HUES6 (cell line): Measurements from ENCODE around the gene FTCDNL1.

Source experiments
- H3K27ac ChIP-seq: 2 replicates; pipeline ENCODE4 v1.7.0; 2013; ENCODE audit warnings: low read depth, mild to moderate bottlenecking, low read length, inconsistent platforms
- H3K27me3 ChIP-seq: 2 replicates; pipeline ENCODE4 v1.6.1; 2013; ENCODE audit warnings: low read length; ENCODE audit not compliant: control insufficient read depth, insufficient read depth
- H3K36me3 ChIP-seq: 2 replicates; pipeline ENCODE4 v1.6.1; 2013; ENCODE audit warnings: low read length; ENCODE audit not compliant: control insufficient read depth, insufficient read depth
- H3K4me1 ChIP-seq: 2 replicates; pipeline ENCODE4 v1.6.1; 2013; ENCODE audit warnings: low read length; ENCODE audit not compliant: control insufficient read depth, insufficient read depth
- H3K4me3 ChIP-seq: 2 replicates; pipeline ENCODE4 v1.5.1; 2013; ENCODE audit warnings: low read depth, low read length
- H3K9ac ChIP-seq: one replicate; pipeline ENCODE4 v1.6.1; 2013; ENCODE audit warnings: mild to moderate bottlenecking, low read length
- H3K9me3 ChIP-seq: 2 replicates; pipeline ENCODE4 v1.6.1; 2013; ENCODE audit warnings: low read depth, low read length; ENCODE audit not compliant: control insufficient read depth, insufficient read depth

The FTCDNL1 gene

DNA sequence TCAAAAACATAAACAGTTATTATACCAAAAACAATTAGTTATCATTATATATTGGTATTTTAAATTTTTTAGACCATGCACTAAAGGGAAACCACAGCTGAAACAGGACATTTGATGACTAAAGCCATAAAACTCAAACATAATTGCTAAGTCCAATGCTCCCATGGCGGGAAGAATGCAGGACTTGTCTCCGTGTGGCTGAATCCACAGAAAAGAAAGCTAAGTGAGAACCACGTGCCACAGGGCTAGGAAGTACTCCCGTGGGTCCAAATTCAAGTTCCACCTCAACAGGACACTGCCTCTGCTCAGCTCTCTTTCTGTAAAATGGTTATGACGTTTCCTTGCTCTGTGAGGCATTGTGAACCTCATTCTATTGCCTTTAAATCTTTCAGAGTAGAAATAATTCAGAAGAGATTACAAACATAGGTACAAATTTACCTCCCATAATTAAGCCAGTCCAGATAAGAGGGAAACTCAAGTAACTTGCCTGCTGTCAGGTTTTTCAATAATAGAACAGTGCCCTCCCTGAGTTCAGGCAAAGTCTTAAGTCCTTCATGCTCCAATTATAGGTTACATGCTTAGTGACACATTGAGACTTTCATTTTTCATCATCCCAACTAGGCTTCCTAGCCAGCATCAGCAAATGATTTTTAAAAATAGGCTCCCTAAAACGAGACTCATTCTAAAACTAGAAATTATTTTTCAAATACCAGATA lies 36.7 kb downstream of the FTCDNL1 start:
- Histone ChIP-seq H3K9ac (no peak overlapping the region), H3K27ac (no peak overlapping the region), H3K4me3 (no peak overlapping the region), H3K36me3 (no peaks in the 10 kb centered on the region), H3K27me3 (no peaks in the 10 kb centered on the region), H3K9me3 (no peaks in the 10 kb centered on the region), H3K4me1 (peaks cover 13% of the 10 kb centered on the region)

DNA sequence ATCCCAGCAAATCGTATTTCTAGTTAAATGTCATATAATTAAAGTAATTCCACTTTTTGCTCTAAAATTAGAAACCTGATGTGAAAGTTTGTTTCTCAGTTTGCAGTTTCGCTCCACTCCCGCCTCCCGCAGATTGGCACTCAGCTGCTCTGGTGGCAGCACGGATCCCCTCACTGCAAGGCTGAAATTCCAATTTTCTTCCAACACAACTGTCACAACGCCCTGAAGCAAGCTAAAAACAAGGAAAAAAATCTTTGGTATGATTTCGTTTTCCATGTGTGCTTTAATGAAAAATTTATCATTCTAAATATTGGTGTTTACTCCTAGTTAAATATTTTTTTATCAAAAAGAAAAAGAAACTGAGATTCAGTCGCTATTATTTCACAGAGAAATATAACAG lies 38.5 kb downstream of the FTCDNL1 start:
- H3K36me3 ChIP-seq = no peaks in the 10 kb centered on the region
- no peak overlapping the region for H3K4me3 ChIP-seq
- no peak overlapping the region for H3K9ac ChIP-seq
- H3K27ac ChIP-seq = no peak overlapping the region
- peaks cover 10% of the 10 kb centered on the region for H3K9me3 ChIP-seq
- no peaks in the 10 kb centered on the region for H3K27me3 ChIP-seq
- H3K4me1 ChIP-seq = peaks cover 13% of the 10 kb centered on the region

DNA sequence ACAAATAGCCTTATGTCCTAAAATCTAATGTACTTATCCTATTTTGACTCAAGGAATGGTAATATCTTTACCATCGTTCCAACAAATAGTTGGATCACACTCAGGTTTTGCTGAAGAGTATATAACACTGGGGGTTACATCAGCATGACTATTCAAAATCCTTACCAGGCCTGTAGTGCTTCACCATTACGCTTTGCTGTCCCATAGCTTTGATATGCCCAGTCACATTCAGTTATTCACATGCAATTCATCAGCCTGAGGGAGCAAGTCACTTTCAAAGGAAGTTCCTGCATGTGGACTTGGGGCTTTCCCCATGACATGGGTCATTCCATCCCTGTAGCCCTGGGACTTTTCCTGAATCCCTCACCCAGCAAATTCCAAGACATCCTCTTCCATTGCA lies 39.6 kb downstream of the FTCDNL1 start:
- Histone ChIP-seq H3K9me3 (peaks cover 10% of the 10 kb centered on the region), H3K4me1 (peaks cover 13% of the 10 kb centered on the region), H3K27me3 (no peaks in the 10 kb centered on the region), H3K27ac (no peak overlapping the region), H3K9ac (no peak overlapping the region), H3K36me3 (no peaks in the 10 kb centered on the region), H3K4me3 (no peak overlapping the region)

GRCh38 chr2:199810422-199811171 lies 40.4 kb downstream of the FTCDNL1 start:
- Histone ChIP-seq H3K27ac (no peak overlapping the region), H3K36me3 (no peaks in the 10 kb centered on the region), H3K27me3 (no peaks in the 10 kb centered on the region)

GRCh38 chr2:199807966-199808365 lies 43.0 kb downstream of the FTCDNL1 start:
- Histone ChIP-seq H3K9me3 (peaks cover 10% of the 10 kb centered on the region), H3K4me1 (peaks cover 22% of the 10 kb centered on the region), H3K9ac (no peak overlapping the region), H3K27me3 (no peaks in the 10 kb centered on the region), H3K27ac (no peak overlapping the region), H3K36me3 (no peaks in the 10 kb centered on the region), H3K4me3 (no peak overlapping the region)

More at GRCh38 chr2:199810422-199811171, 40.4 kb downstream of the FTCDNL1 start:
- Histone ChIP-seq H3K4me1 (peaks cover 13% of the 10 kb centered on the region), H3K9ac (no peak overlapping the region), H3K4me3 (no peak overlapping the region), H3K9me3 (peaks cover 10% of the 10 kb centered on the region)

DNA sequence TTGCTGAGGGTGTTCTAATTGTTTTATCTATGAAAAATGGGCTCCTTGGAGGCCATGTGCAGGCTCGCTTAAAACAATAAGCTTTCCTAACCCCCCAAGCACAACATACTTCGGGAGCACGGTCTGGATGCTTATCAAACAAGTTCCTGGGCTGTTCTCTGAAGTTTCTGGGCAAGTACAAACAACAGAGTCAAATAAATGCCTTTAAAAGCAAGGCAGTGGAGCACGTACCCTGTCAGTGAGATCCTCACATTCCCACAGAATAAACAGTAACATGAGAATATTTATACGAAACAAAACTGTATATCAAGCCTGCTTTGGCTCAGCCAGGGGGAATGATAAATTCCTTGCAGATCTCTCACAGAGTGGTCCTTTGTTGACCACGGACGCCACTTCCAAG lies 44.8 kb downstream of the FTCDNL1 start:
- Histone ChIP-seq H3K27me3 (no peaks in the 10 kb centered on the region), H3K9me3 (peaks cover 10% of the 10 kb centered on the region), H3K9ac (no peak overlapping the region), H3K27ac (no peak overlapping the region), H3K4me3 (no peak overlapping the region), H3K36me3 (no peaks in the 10 kb centered on the region), H3K4me1 (peaks cover 9% of the 10 kb centered on the region)

- Histone ChIP-seq H3K4me3 (no peak overlapping the region), H3K27me3 (no peaks in the 10 kb centered on the region), H3K36me3 (no peaks in the 10 kb centered on the region), H3K4me1 (peaks cover 8% of the 10 kb centered on the region), H3K9ac (no peak overlapping the region), H3K9me3 (peaks cover 10% of the 10 kb centered on the region), H3K27ac (no peak overlapping the region)
Measured at GRCh38 chr2:199804831-199805230, 46.2 kb downstream of the FTCDNL1 start.

DNA sequence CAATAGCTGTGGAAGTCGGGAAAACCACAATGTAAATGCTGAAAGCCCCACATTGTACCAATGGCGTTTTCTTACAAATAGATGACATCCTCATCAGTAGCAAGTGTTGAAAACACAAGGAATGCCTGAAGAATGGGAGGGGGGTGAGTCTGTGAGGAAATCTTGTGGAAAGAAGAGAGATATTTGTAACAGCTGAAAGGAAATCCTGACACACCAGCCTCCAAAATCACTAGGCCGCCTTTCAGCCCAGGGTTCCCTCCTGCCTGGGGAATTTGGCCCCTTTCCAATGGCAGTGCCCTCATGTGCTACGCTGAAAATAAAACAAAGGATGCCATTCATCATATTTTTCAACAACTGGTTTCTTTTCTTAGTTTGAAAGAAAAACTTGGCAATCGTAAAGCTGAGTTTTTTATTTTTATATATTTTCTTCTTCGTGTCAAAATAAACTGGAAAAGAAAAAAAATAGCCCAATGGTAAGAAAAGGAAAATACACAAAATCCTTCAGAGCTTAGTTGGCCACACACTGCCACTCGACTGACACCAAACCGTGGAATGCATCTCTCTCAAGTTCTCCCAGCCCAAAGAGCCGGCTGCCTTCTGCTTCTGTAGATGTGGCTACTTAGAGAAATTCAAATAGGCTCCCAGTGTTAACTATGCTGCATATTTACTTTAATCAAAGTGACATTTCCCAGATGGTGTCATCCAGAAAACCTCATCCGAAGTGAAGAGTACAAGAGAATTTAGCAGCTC lies 52.0 kb downstream of the FTCDNL1 start:
- Histone ChIP-seq H3K4me1 (peaks cover 17% of the 10 kb centered on the region), H3K9ac (no peak overlapping the region), H3K27me3 (no peaks in the 10 kb centered on the region), H3K36me3 (no peaks in the 10 kb centered on the region), H3K27ac (no peak overlapping the region), H3K4me3 (no peak overlapping the region), H3K9me3 (no peaks in the 10 kb centered on the region)

DNA sequence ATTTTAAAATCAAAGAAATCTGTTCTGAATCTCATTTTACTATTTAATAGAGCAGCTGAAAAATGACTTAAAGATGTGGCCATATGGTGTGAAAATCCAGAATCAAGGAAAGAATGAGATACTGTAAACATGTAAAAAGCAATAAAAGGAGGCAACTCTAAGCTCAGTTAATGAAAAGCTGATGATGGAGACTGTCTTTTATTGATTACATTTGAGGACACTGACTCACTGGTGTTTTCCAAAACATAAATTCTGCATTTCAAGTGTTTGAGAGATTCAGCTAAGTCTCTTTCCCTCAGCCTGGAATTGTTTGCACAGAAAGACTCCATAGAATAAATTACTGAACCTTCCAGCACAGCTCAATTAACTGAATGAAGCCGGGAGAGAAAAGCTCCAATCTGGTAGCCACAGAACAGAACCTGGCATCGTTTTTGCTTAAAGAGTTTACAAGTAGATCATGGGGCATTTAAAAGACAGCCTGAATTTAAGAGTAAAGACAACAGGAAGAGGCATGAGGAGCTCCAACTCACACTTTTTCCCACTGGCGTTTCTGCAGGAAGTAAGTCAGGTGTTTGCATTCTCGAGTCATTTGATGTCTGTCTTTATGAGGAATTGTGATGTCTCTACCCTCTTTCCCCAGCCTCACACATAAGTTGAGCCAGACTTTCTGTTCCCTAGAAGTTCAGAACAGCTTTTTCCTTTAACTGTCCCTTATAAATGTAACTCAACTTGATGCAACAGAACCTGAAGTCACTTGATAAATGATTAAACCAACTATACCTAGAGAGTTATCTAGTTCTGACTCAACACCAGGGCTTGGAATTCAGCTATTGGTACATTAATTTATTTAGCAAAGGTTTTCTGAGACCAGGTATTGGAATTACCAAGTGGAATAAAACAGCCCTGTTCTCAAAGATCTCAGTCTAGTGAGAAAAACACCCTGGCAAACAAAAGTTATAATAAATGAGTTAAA lies 53.3 kb downstream of the FTCDNL1 start:
- H3K9me3 ChIP-seq = no peaks in the 10 kb centered on the region
- H3K4me3 ChIP-seq = no peak overlapping the region
- H3K36me3 ChIP-seq = no peaks in the 10 kb centered on the region
- H3K9ac ChIP-seq = no peak overlapping the region
- H3K4me1 ChIP-seq = peaks cover 29% of the 10 kb centered on the region
- no peaks in the 10 kb centered on the region for H3K27me3 ChIP-seq
- no peak overlapping the region for H3K27ac ChIP-seq

- Histone ChIP-seq H3K4me3 (no peak overlapping the region), H3K4me1 (peaks cover 28% of the 10 kb centered on the region), H3K27ac (no peak overlapping the region), H3K36me3 (no peaks in the 10 kb centered on the region), H3K27me3 (no peaks in the 10 kb centered on the region), H3K9ac (no peak overlapping the region), H3K9me3 (no peaks in the 10 kb centered on the region)
Measured at GRCh38 chr2:199792381-199792780, 58.6 kb downstream of the FTCDNL1 start.
